Bronchial epithelial cell (primary cell): ENCODE measurements around the gene MAP3K5. TPM values are rescaled to one million over a fixed set of nuclear protein-coding genes. Genes with fewer than 3 reads are reported as not detected.

Experiments
- DNase-seq: peaks from one replicate; pipeline ENCODE4 v3.0.0-alpha.2; 2010; ENCODE audit warnings: low read depth
- FAIRE-seq: peaks from 2 replicates; lab custom pipeline; 2011; peaks lifted over from hg19 to GRCh38; lab: Jason Lieb, UNC
- H3K27me3 ChIP-seq: 2 replicates; pipeline ENCODE4 v1.5.1; 2011; ENCODE audit warnings: low read length; ENCODE audit not compliant: control insufficient read depth, insufficient read depth
- H3K36me3 ChIP-seq: 2 replicates; pipeline ENCODE4 v1.5.1; 2011; ENCODE audit warnings: low read length; ENCODE audit not compliant: control insufficient read depth, insufficient read depth
- H3K4me3 ChIP-seq: 2 replicates; pipeline ENCODE4 v1.5.1; 2011; ENCODE audit warnings: mild to moderate bottlenecking, low read depth, low read length, control low read depth
- total RNA-seq: library from RNA; depleted of rRNA; stranded (reverse); fragments of >200 nt; gene quantifications from 2 replicates; pipeline ENCODE4 v1.2.1, GENCODE V29; 2014
- TF ChIP-seq, protein P1 (sequence below): IDR thresholded peaks from 2 replicates; pipeline ENCODE4 v1.5.1; 2011; ENCODE audit warnings: mild to moderate bottlenecking, moderate library complexity, low read length, control low read depth, inconsistent platforms; ENCODE audit not compliant: insufficient read depth, severe bottlenecking

MAP3K5 gene
- total RNA-seq, 1 donor from 2014 or later, result 8.2 TPM

DNA sequence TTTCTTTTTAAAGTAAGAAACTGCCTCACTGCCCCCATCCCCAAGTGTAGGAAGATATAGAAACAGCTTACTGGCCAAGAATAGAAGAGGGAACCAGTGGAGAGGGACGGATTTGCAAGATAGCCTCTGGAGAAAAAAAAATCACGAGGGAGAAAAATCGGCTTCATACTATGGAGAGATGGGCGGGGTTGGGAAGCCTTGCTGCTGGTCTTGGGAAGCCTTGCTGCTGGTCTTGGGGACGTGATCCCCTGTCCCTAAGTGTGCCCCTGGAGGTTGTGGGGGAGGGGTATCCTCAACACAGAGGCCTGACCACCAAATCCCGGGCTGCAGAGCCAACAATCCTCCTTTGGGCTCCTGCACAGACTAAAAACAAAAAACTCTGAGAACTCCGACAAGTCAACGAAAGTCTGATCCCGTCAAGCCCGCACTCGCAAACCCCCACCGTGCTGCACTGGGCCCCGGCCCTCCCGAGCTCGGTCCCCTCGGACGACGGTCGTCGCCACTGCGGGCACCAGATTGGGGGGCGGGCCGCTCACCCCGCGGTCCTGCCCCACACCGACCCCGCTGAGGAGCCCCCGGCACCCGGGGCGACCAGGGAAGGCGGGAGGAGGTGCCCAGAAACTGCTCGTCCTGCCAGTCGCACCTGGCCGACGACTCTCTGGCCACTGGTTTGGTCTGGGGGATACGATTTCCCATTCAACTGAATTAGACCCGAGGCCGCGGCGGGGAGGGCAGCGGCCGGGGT, 242.8 kb downstream of the MAP3K5 start:
- TF ChIP-seq, protein P1, sequence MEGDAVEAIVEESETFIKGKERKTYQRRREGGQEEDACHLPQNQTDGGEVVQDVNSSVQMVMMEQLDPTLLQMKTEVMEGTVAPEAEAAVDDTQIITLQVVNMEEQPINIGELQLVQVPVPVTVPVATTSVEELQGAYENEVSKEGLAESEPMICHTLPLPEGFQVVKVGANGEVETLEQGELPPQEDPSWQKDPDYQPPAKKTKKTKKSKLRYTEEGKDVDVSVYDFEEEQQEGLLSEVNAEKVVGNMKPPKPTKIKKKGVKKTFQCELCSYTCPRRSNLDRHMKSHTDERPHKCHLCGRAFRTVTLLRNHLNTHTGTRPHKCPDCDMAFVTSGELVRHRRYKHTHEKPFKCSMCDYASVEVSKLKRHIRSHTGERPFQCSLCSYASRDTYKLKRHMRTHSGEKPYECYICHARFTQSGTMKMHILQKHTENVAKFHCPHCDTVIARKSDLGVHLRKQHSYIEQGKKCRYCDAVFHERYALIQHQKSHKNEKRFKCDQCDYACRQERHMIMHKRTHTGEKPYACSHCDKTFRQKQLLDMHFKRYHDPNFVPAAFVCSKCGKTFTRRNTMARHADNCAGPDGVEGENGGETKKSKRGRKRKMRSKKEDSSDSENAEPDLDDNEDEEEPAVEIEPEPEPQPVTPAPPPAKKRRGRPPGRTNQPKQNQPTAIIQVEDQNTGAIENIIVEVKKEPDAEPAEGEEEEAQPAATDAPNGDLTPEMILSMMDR, result no peak
- DNase-seq (peak; percentile 44), FAIRE-seq (no peak)
- H3K36me3 ChIP-seq, result no peaks in the 10 kb centered on the region
- H3K4me3 ChIP-seq, result peak overlapping the region; percentile 63
- no peaks in the 10 kb centered on the region for H3K27me3 ChIP-seq

DNA sequence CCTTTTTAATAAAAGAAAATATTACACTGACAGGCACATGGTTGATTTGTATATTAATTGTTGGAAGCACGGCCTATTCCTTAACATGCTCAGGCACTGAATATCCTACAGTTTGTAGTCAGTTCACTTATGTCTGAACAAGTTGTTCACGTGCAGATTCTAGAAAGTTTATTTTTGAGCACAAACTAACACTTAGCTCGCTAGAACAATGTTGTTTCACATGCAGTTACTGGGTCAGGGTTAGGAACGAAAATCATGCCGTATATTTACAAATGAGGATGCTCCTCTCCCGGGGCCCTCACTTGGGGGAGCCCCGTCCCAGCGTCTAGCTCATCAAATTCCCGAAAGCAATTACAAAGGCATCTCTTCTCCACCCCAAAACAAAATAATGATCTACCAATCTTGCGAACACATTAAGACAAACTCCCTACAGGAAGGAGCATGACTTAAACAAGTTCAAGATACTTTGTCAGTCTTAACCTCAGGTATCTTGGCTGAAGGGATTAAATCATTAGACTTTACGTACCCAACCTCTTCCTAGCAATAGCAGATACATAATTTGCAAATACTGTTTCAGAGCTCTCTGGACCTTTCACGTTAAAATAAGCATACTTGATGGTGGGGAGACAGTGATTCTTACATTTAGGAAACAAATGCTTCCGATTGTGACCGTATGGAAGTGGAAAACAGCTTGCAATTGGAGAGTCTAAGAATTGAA, 243.5 kb downstream of the MAP3K5 start:
- no peaks in the 10 kb centered on the region for H3K27me3 ChIP-seq
- H3K36me3 ChIP-seq, result no peaks in the 10 kb centered on the region
- DNase-seq (peak; percentile 33), FAIRE-seq (no peak)
- H3K4me3 ChIP-seq, result peak overlapping the region; percentile 63
- TF ChIP-seq, protein P1, result no peak

DNA sequence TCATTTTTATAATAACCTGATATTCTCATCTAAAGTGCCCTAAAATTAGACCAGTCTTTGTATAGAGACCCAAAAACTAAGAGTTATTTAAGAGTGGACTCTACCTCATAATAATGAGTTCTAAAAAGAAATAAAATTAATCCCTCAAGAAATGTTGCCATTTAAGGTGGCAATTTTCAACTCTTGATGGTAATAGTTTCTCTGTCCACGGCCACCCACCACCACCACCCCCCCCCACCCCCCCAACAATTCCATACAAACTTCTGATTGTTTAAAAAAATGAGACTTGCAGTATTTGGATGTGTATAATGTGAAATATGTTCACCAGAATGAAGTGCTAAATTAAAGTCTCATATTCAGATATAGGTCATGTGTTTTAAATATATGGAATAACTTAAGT, 244.4 kb downstream of the MAP3K5 start:
- H3K27me3 ChIP-seq, result no peaks in the 10 kb centered on the region
- FAIRE-seq (no peak), DNase-seq (no peak)
- no peaks in the 10 kb centered on the region for H3K36me3 ChIP-seq
- TF ChIP-seq, protein P1, result no peak
- H3K4me3 ChIP-seq, result no peak overlapping the region

DNA sequence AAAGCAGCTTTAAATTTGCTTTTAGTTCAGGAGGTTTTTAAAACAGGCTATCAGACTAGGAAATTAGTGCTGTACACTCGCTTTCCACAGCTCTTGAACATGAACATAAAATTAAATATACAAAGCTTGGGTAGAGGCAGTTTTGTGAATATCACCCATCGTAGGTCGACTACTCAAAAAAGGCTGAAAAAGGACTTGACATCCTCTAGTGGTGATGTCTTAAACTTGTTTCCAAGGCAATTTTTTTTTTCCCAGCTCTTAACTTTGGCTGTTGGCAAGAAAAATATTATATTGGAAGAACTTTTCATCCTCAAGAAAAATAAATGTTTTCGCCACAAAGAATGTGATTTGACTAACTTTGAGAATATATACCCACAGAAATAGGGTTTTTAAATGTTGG, 244.9 kb downstream of the MAP3K5 start:
- Histone ChIP-seq H3K36me3 (no peaks in the 10 kb centered on the region), H3K4me3 (no peak overlapping the region), H3K27me3 (no peaks in the 10 kb centered on the region)
- TF ChIP-seq, protein P1, result peak; percentile 56
- peak; percentile 62 for DNase-seq
- FAIRE-seq, result no peak

DNA sequence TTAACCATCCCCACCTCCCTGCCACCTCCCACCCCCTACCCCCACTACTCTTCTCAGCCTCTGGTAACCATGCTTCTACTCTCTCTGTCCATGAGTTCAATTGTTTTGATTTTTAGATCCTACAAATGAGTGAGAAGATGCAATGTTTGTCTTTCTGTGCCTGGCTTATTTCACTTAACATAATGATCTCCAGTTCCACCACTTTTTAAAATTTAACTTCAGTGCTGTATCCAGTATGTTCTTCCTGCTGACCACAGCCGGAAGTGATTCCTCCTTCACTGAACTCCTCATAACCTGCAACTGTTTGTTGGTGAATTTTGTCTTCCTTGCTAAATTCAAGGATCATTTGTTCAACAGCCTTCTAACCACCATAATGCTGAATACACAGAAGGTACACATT, 245.9 kb downstream of the MAP3K5 start:
- no peak for DNase-seq
- no peak for FAIRE-seq
- TF ChIP-seq, protein P1, result no peak
- H3K27me3 ChIP-seq, result no peaks in the 10 kb centered on the region
- no peak overlapping the region for H3K4me3 ChIP-seq
- no peaks in the 10 kb centered on the region for H3K36me3 ChIP-seq
